HPDE6-E6E7 (cell line): ENCODE data around the gene ESYT1.
A peak's percentile ranks its signal among the peaks of the same experiment; 100 is the strongest.

Experiments used
- DNase-seq: peaks from one replicate; pipeline ENCODE4 v3.0.0; 2011; ENCODE audit warnings: missing footprints; ENCODE audit errors: extremely low spot score

The ESYT1 gene

DNA sequence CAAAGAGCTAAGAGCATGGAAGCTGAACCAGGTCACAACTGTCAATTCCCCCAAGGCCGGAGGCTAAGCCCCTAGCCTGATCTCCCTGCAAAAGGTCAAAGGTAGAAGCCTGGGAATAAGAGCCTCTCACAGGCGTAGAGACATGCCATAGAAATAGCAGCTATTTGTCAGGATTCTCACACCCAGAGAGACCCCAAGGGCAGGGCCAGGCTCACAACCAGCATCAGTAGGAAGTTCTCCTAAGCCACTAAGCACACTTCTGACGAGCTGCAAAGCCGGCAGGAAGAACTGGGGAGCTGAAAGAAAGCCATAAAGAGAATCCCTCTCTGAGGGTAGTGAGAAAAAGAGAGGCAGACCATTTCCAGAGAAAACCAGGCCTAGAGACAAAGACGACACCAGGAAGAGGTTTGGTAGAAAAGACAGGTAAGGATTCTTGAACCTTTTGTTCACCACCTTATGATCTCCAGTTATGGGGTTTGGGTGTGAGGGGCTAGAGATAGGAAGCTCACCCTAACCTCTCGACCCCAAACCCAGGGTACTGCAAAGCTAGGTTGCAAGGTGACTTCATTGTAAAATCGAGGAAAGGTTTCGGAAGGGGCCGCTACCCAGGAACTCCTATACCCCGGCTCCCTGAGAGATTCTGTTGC lies 60.2 kb downstream of the ESYT1 start:
- DNase-seq: no peak

DNA sequence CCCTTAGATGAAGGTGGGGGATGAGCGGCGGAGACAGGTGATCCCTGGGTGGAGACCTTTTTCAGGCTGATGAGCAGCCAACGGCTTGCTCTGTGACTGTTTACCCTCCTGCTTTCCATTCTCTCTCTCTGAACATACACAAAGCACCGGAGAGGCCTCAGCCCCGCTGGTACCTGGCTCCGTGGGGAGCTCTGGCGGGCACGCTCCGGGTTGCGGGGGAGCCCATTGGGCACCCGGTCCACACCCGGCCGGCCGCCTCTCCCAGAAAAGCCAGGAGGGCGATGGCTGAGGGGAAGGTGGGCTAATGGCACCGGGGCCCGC lies 60.7 kb downstream of the ESYT1 start:
- no peak for DNase-seq

DNA sequence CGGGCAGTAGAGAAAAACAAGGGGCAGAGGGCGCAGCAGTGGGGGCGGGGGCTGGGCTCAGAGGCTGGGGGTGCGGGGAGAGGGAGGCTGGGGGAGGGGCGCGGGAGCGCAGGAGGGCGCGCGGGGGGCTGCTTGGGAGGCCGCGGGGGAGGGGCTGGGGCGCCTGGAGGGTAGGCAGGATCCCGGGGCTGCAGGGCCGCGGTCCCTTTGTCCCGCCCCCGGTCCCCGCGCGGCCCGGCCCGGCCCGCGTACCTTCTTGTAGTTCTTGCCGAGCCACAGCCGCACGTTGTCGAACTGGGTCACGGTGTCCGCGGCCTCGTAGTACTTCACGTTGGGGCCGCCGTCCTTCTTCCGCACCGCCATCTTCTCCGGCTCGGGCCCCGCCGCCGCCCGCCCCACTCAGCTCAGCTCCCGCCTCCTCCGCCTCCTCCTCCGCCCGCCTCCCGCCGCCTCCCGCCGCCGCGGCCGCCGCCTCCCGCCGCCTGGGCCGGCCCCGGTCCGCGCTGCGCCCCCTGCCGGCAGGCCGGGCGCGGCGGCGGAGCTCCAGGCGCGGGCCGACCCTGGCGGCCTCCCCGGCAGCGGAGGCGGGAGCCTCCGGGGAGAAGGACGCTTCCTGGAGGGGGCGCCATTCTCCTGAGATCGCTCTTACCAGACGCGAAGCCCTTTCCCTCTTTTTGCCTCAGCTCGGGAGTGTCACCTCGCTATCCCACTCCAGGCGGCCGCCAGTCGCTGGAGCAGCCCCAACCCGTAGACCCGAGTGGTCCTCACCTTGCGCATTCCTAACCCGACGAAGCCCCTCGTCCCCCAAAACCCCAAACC lies 61.2 kb downstream of the ESYT1 start, which contains the start of gene SMARCC2:
Gene SMARCC2 (minus strand): TSS at position 385 of the 819 bp plus-strand sequence. CDS start 22 bp downstream, at position 363.
- DNase-seq: peak; percentile 83

GRCh38 chr12:56189918-56190694 lies 62.0 kb downstream of the ESYT1 start:
- DNase-seq: peak; percentile 73

DNA sequence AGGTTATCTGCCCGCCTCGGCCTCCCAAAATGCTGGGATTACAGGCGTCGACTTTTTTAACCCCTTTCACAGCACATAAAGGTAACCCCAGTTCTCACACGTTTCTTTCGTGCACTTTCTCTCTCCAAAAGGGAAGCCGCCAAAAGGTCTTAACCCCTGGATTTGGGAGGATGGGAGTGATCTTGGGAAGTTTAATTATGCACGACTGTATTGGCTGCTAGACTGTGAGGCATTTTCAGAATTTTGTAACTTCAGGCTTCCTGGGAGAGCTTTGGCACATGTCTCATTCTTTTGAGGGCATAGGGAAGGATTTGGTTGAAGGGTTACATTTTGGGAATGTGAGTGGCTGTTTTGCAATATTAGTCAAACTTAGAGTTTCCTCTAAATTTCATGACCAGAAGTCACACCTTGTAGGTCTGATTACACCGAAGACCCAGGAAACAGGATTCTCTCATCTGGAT lies 62.7 kb downstream of the ESYT1 start:
- no peak for DNase-seq

DNA sequence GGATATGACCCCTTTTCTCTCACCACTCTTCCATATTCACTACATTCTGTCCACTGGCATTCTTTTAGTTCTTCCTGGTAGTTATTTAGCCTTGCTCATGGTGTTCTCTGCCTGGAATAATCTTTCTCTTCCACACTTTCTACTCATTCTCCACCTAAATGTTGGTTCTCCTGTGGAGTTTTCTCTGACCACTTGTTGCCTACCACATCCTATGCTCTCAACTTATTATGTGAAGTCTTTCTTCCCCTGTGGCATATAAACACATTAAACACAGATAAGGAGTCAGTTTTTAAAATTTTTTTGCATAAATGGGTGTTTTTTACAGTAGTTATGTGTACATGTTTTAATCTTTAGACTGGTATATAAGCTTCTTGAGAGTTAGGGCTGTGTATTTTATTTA lies 64.5 kb downstream of the ESYT1 start:
- no peak for DNase-seq

GRCh38 chr12:56193025-56193578 lies 65.0 kb downstream of the ESYT1 start:
- peak; percentile 54 for DNase-seq
